GM18526 (cell line): ENCODE results near the gene NCOA6.

Source experiments
- POLR2A ChIP-seq: IDR thresholded peaks from 3 replicates; pipeline ENCODE4 v1.6.1; 2011; ENCODE audit not compliant: insufficient read length; ENCODE audit errors: extremely low read depth

NCOA6 gene

GRCh38 chr20:34669094-34669493, 156.4 kb downstream of the NCOA6 start:
- TF ChIP-seq POLR2A, result no peak
